Upper lobe of left lung (tissue), 6 donors: Measurements from ENCODE around the gene HYAL4. TPM values are rescaled to one million over a fixed set of nuclear protein-coding genes. Genes with fewer than 3 reads are reported as not detected.
"Not testable (repeated sequence)": the region's sequence is repeated elsewhere in the genome, so short reads cannot be mapped to it uniquely, and the experiment has no call there.

Experiments used
- ATAC-seq, 2 donors: fragments of 200-7000 bp; cut with Tn5 transposase; one replicate each; pipeline ENCODE4 v1.9.1; 2022; ENCODE audit warnings: mild to moderate bottlenecking in 2 of 2, moderate library complexity in 2 of 2; ENCODE audit not compliant: low FRiP score in 2 of 2
- DNase-seq, 2 donors: peaks; one replicate each; pipeline ENCODE4 v3.0.0-alpha.2; 2019 to 2020
- H3K27ac ChIP-seq, 4 donors: fragments of 200-600 bp; sonication (generic); one replicate each; pipeline ENCODE4 v1.5.1; 2016 to 2019
- H3K27me3 ChIP-seq, 4 donors: fragments of 200-600 bp; sonication (generic); one replicate each; pipeline ENCODE4 v1.5.1; 2017 to 2019
- H3K36me3 ChIP-seq, 4 donors: fragments of 200-600 bp; sonication (generic); one replicate each; pipeline ENCODE4 v1.5.1; 2016 to 2019
- H3K4me1 ChIP-seq, 4 donors: fragments of 200-600 bp; sonication (generic); one replicate each; pipeline ENCODE4 v1.5.1; 2018 to 2019
- H3K4me3 ChIP-seq, 4 donors: fragments of 200-600 bp; sonication (generic); one replicate each; pipeline ENCODE4 v1.5.1; 2017 to 2019; ENCODE audit warnings: mild to moderate bottlenecking in 2 of 4, moderate library complexity in 1 of 4
- H3K9me3 ChIP-seq, 4 donors: fragments of 200-600 bp; sonication (generic); one replicate each; pipeline ENCODE4 v1.5.1; 2018 to 2019
- CTCF ChIP-seq, 6 experiments: fragments of 450-650 bp in 4 of 6; fragments of 200-600 bp in 2 of 6; sonication (generic) in 2 of 6; IDR thresholded peaks; one replicate each; pipeline ENCODE4 v1.5.1; 2016 to 2019; ENCODE audit warnings: antibody characterized with exemption in 6 of 6
- EP300 ChIP-seq, 4 donors: sonication (generic); formaldehyde crosslinking; IDR thresholded peaks; one replicate each; pipeline ENCODE4 v1.5.1; 2017; ENCODE audit warnings: antibody characterized with exemption in 4 of 4, control low read depth in 2 of 4
- POLR2A ChIP-seq, 4 donors: fragments of 450-650 bp; IDR thresholded peaks; one replicate each; pipeline ENCODE4 v1.5.1; 2016 to 2017; ENCODE audit warnings: antibody characterized with exemption in 4 of 4, mild to moderate bottlenecking in 2 of 4
- POLR2AphosphoS5 ChIP-seq, 2 donors: sonication (generic); formaldehyde crosslinking; IDR thresholded peaks; one replicate each; pipeline ENCODE4 v1.5.1; 2017; ENCODE audit warnings: antibody characterized with exemption in 2 of 2
- WGBS, 2 donors: methylation state at CpG; one replicate each; pipeline ENCODE4 v1.1.5; 2017 to 2018; 5-methylcytosine and 5-hydroxymethylcytosine counted together
- total RNA-seq, 6 donors: library from RNA; depleted of rRNA in 4 of 6; stranded (reverse); fragments of >200 nt in 4 of 6; gene quantifications; one replicate each; pipeline versions ENCODE4 v1.1.0 to v1.2.1, GENCODE V29; 2016 to 2021
- donor health status: DM: no; HTN: no; CAD: no; lungs with moderate emphysema.
- donor health status: DM: no; HTN: yes; CAD: no; lungs with severe emphysema.

The HYAL4 gene
- total RNA-seq, 6 donors from 2014 or later: not detected

GRCh38 chr7:123823898-123824753 is 20.8 kb upstream of the HYAL4 start:
- no peaks in the 10 kb centered on the region for H3K27me3 ChIP-seq
- TF ChIP-seq EP300 (IDR thresholded peaks at IDR 0.05) (no peak), CTCF (IDR thresholded peaks at IDR 0.05) (no peak), POLR2AphosphoS5 (IDR thresholded peaks at IDR 0.05) (no peak), POLR2A (IDR thresholded peaks at IDR 0.05) (no peak)
- H3K4me1 ChIP-seq: no peaks in the 10 kb centered on the region
- no peaks in the 10 kb centered on the region for H3K9me3 ChIP-seq
- no peaks in the 10 kb centered on the region for H3K36me3 ChIP-seq
- WGBS, 2 donors: 65 to 68% methylated on average over 3 of the region's 3 CpGs
- DNase-seq (no peak), ATAC-seq (no peak)
- H3K4me3 ChIP-seq: no peak overlapping the region
- H3K27ac ChIP-seq: no peak overlapping the region

- no peaks in the 10 kb centered on the region for H3K27me3 ChIP-seq
- no peak overlapping the region for H3K27ac ChIP-seq
- no peaks in the 10 kb centered on the region for H3K9me3 ChIP-seq
- TF ChIP-seq POLR2A (IDR thresholded peaks at IDR 0.05): no peak
- H3K4me1 ChIP-seq: no peaks in the 10 kb centered on the region
- 32 to 48% methylated on average over 1 of the region's 1 CpG for WGBS, 2 donors
- H3K36me3 ChIP-seq: no peaks in the 10 kb centered on the region
- ATAC-seq (peak in 1 of 2 donors; percentile 62), DNase-seq (no peak)
- no peak overlapping the region for H3K4me3 ChIP-seq
Measured at GRCh38 chr7:123824754-123825067, 20.3 kb upstream of the HYAL4 start.

GRCh38 chr7:123828805-123829204 is 16.2 kb upstream of the HYAL4 start:
- no peak overlapping the region for H3K27ac ChIP-seq

GRCh38 chr7:123836656-123837055 is 8.3 kb upstream of the HYAL4 start:
- DNase-seq: no peak
- TF ChIP-seq POLR2AphosphoS5 (IDR thresholded peaks at IDR 0.05) (no peak), EP300 (IDR thresholded peaks at IDR 0.05) (no peak), POLR2A (IDR thresholded peaks at IDR 0.05) (no peak), CTCF (IDR thresholded peaks at IDR 0.05) (no peak)
- Histone ChIP-seq H3K27me3 (no peaks in the 10 kb centered on the region), H3K27ac (no peak overlapping the region), H3K4me3 (no peak overlapping the region), H3K36me3 (no peaks in the 10 kb centered on the region), H3K4me1 (no peaks in the 10 kb centered on the region), H3K9me3 (no peaks in the 10 kb centered on the region)
- ATAC-seq: no peak
- WGBS, 2 donors: 72 to 93% methylated on average over 4 of the region's 4 CpGs

More at GRCh38 chr7:123828805-123829204, 16.2 kb upstream of the HYAL4 start:
- TF ChIP-seq POLR2A (IDR thresholded peaks at IDR 0.05): no peak
- TF ChIP-seq POLR2AphosphoS5 (IDR thresholded peaks at IDR 0.05): no peak
- ATAC-seq: no peak
- Histone ChIP-seq H3K4me3 (no peak overlapping the region), H3K36me3 (no peaks in the 10 kb centered on the region), H3K4me1 (no peaks in the 10 kb centered on the region), H3K9me3 (no peaks in the 10 kb centered on the region), H3K27me3 (no peaks in the 10 kb centered on the region)
- DNase-seq: no peak
- WGBS, 2 donors: 73 to 75% methylated on average over 2 of the region's 2 CpGs

- H3K4me3 ChIP-seq, H3K9me3 ChIP-seq, H3K36me3 ChIP-seq, H3K27me3 ChIP-seq, H3K4me1 ChIP-seq, H3K27ac ChIP-seq, DNase-seq, ATAC-seq: not testable (repeated sequence)
- WGBS, 2 donors: 86 to 100% methylated on average over 2 of the region's 2 CpGs
Measured at GRCh38 chr7:123839106-123839505, 5.9 kb upstream of the HYAL4 start.

- H3K4me1 ChIP-seq, ATAC-seq, H3K27ac ChIP-seq, H3K27me3 ChIP-seq, DNase-seq, H3K9me3 ChIP-seq, H3K4me3 ChIP-seq, H3K36me3 ChIP-seq: not testable (repeated sequence)
- 96 to 97% methylated on average over 6 to 7 of the region's 7 CpGs for WGBS, 2 donors
Measured at GRCh38 chr7:123844142-123844541, 827 bp upstream of the HYAL4 start.

- 60 to 64% methylated on average over 1 of the region's 1 CpG for WGBS, 2 donors
- H3K4me3 ChIP-seq: no peak overlapping the region
- no peaks in the 10 kb centered on the region for H3K36me3 ChIP-seq
- no peaks in the 10 kb centered on the region for H3K9me3 ChIP-seq
- H3K27me3 ChIP-seq: no peaks in the 10 kb centered on the region
- H3K27ac ChIP-seq: no peak overlapping the region
- DNase-seq (no peak), ATAC-seq (no peak)
- no peak for TF ChIP-seq CTCF (IDR thresholded peaks at IDR 0.05)
- no peak for TF ChIP-seq POLR2AphosphoS5 (IDR thresholded peaks at IDR 0.05)
- TF ChIP-seq EP300 (IDR thresholded peaks at IDR 0.05): no peak
- no peak for TF ChIP-seq POLR2A (IDR thresholded peaks at IDR 0.05)
- no peaks in the 10 kb centered on the region for H3K4me1 ChIP-seq
Measured at GRCh38 chr7:123845823-123846216, 851 bp downstream of the HYAL4 start.
